Upper lobe of left lung (tissue), 4 donors: ENCODE data around the gene ILK.

Source experiments
- CTCF ChIP-seq, 6 experiments: fragments of 450-650 bp in 4 of 6; fragments of 200-600 bp in 2 of 6; sonication (generic) in 2 of 6; IDR thresholded peaks; one replicate each; pipeline ENCODE4 v1.5.1; 2016 to 2019; ENCODE audit warnings: antibody characterized with exemption in 6 of 6
- POLR2A ChIP-seq, 4 donors: fragments of 450-650 bp; IDR thresholded peaks; one replicate each; pipeline ENCODE4 v1.5.1; 2016 to 2017; ENCODE audit warnings: antibody characterized with exemption in 4 of 4, mild to moderate bottlenecking in 2 of 4

- TF ChIP-seq CTCF (IDR thresholded peaks at IDR 0.05), result no peak
- TF ChIP-seq POLR2A (IDR thresholded peaks at IDR 0.05), result no peak
Observed at GRCh38 chr11:6574816-6575715, 28.5 kb upstream of the ILK start.
